ENCODE measurements around the gene DPH3. TPM values are rescaled to one million over a fixed set of nuclear protein-coding genes. Genes with fewer than 3 reads are reported as not detected.

The DPH3 gene
- total RNA-seq, 5 donors from 2014 or later (not counting 1 experiment from before 2014, with no cell fraction given): 13.1 to 19.0 (median 14.4) TPM

DNA sequence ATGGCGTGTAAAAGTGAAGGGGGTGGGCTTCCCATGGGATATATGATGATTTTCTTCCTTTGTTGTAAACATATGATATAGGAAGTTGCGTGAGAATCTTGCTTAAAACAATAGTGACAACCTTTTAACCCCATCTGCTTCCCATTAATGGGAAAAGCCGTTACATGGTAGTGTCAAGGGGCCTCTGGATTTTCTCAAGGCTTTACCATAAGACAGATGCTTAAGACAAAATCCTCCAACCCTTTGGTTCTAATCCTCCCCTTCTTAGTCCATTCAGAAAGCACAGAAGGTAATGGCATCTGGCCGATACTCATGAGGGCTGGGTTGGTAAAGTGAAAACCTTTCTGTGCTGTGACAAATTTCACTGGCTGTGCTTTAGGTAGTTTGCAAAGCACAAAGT is 25.0 kb downstream of the DPH3 start:
- ATAC-seq (replicated peaks in 1 of 4): no peak
- no peaks in the 10 kb centered on the region for H3K27me3 ChIP-seq (replicated peaks in 1 of 2; ENCODE audit: control insufficient read depth in 2 of 2, extremely low read depth in 1 of 2, insufficient read depth in 2 of 2, low read length in 1 of 2)
- H3K4me3 ChIP-seq (ENCODE audit: control insufficient read depth in 1 of 2, extremely low read depth in 1 of 2, low read length in 1 of 2): no peak overlapping the region
- H3K4me1 Mint-ChIP-seq: peaks cover 0 to 2% (median 0%) of the 10 kb centered on the region in 3 donors
- DNase-seq: no peak
- no peak overlapping the region for H3K4me3 Mint-ChIP-seq
- H3K36me3 ChIP-seq (ENCODE audit: control insufficient read depth in 2 of 2, extremely low read depth in 1 of 2, insufficient read depth in 1 of 2, low read length in 1 of 2): no peaks in the 10 kb centered on the region
- ChIA-PET POLR2A (no interaction called here), CTCF (no interaction called here)
- peaks cover 0 to 6% of the 10 kb centered on the region in 2 donors for H3K27me3 Mint-ChIP-seq
- H3K9me3 ChIP-seq: no peaks in the 10 kb centered on the region
- no peak overlapping the region for H3K27ac ChIP-seq (ENCODE audit: low read length)
- H3K27ac Mint-ChIP-seq: no peak overlapping the region
- H3K36me3 Mint-ChIP-seq: no peaks in the 10 kb centered on the region
- H3K4me1 ChIP-seq (ENCODE audit: control insufficient read depth in 1 of 2, extremely low read depth in 1 of 2, insufficient read depth in 2 of 2, low read length in 2 of 2): no peaks in the 10 kb centered on the region
- WGBS (ENCODE audit: insufficient coverage): no CpG with 5 or more reads among the region's 4 CpGs
- no peaks in the 10 kb centered on the region for H3K9me3 Mint-ChIP-seq

DNA sequence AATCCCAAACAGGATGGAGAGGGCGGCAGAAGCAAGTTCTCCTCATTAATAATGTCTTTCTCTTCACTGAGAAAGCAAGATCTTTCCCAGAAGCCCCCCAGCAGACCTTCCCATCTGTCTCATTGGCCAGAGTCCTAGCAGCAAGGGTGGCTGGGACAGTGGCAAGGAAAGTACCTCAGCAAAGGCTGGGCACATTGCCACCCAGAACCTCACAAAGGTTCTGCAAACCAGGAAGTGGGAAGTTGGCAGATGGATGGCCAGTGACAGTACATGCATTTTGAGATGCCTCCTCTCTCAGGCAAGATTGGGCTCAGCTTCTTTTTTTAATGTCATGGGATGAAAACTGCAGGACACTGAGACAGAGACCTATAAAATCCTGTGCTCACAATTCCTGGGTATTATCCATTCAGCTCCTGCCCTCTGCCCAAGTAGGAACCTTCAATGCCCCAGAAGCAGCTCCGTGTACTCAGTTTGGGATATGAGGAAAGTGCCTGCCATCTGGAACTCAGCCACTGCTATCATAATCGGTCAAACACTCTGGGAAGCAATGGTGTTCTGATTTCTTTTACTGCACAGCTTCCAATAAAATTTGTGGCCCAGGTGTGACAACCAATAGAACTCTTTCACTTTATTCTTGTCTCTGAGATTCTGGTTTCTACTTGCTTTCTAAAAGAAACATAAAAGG is 25.5 kb downstream of the DPH3 start:
- ChIA-PET CTCF (no interaction called here), POLR2A (no interaction called here)
- Mint-ChIP-seq H3K27me3 (peaks cover 0 to 10% of the 10 kb centered on the region in 2 donors), H3K4me1 (peaks cover 0 to 2% (median 0%) of the 10 kb centered on the region in 3 donors), H3K9me3 (no peaks in the 10 kb centered on the region), H3K36me3 (no peaks in the 10 kb centered on the region), H3K27ac (no peak overlapping the region), H3K4me3 (no peak overlapping the region)
- DNase-seq: no peak
- Histone ChIP-seq H3K27me3 (replicated peaks in 1 of 2; ENCODE audit: control insufficient read depth in 2 of 2, extremely low read depth in 1 of 2, insufficient read depth in 2 of 2, low read length in 1 of 2) (no peaks in the 10 kb centered on the region), H3K36me3 (ENCODE audit: control insufficient read depth in 2 of 2, extremely low read depth in 1 of 2, insufficient read depth in 1 of 2, low read length in 1 of 2) (no peaks in the 10 kb centered on the region), H3K9me3 (no peaks in the 10 kb centered on the region), H3K4me1 (ENCODE audit: control insufficient read depth in 1 of 2, extremely low read depth in 1 of 2, insufficient read depth in 2 of 2, low read length in 2 of 2) (no peaks in the 10 kb centered on the region), H3K4me3 (ENCODE audit: control insufficient read depth in 1 of 2, extremely low read depth in 1 of 2, low read length in 1 of 2) (no peak overlapping the region), H3K27ac (ENCODE audit: low read length) (no peak overlapping the region)
- ATAC-seq (replicated peaks in 1 of 4): no peak
- 86% methylated on average over 3 of the region's 3 CpGs for WGBS (ENCODE audit: insufficient coverage)

- no peaks in the 10 kb centered on the region for H3K9me3 ChIP-seq
- ChIA-PET CTCF (no interaction called here), POLR2A (no interaction called here)
- H3K27ac ChIP-seq (ENCODE audit: low read length): no peak overlapping the region
- ATAC-seq (replicated peaks in 1 of 4) (no peak), DNase-seq (no peak)
- no peaks in the 10 kb centered on the region for H3K4me1 ChIP-seq (ENCODE audit: control insufficient read depth in 1 of 2, extremely low read depth in 1 of 2, insufficient read depth in 2 of 2, low read length in 2 of 2)
- H3K4me1 Mint-ChIP-seq: peaks cover 0 to 2% (median 0%) of the 10 kb centered on the region in 3 donors
- no peaks in the 10 kb centered on the region for H3K36me3 ChIP-seq (ENCODE audit: control insufficient read depth in 2 of 2, extremely low read depth in 1 of 2, insufficient read depth in 1 of 2, low read length in 1 of 2)
- no peak overlapping the region for H3K4me3 Mint-ChIP-seq
- H3K4me3 ChIP-seq (ENCODE audit: control insufficient read depth in 1 of 2, extremely low read depth in 1 of 2, low read length in 1 of 2): no peak overlapping the region
- no peak overlapping the region for H3K27ac Mint-ChIP-seq
- no peaks in the 10 kb centered on the region for H3K36me3 Mint-ChIP-seq
- H3K27me3 Mint-ChIP-seq: peaks cover 0 to 15% of the 10 kb centered on the region in 2 donors
- no peaks in the 10 kb centered on the region for H3K9me3 Mint-ChIP-seq
- WGBS (ENCODE audit: insufficient coverage): 63% methylated on average over 1 of the region's 3 CpGs
- H3K27me3 ChIP-seq (replicated peaks in 1 of 2; ENCODE audit: control insufficient read depth in 2 of 2, extremely low read depth in 1 of 2, insufficient read depth in 2 of 2, low read length in 1 of 2): no peaks in the 10 kb centered on the region
These were observed 27.8 kb downstream of the DPH3 start for GRCh38 chr3:16236856-16237393.

- H3K9me3 ChIP-seq: no peaks in the 10 kb centered on the region
- Mint-ChIP-seq H3K27me3 (peaks cover 0 to 15% of the 10 kb centered on the region in 2 donors), H3K9me3 (no peaks in the 10 kb centered on the region), H3K36me3 (no peaks in the 10 kb centered on the region), H3K4me1 (peaks cover 0 to 2% (median 0%) of the 10 kb centered on the region in 3 donors), H3K27ac (no peak overlapping the region), H3K4me3 (no peak overlapping the region)
- 86% methylated on average over 1 of the region's 4 CpGs for WGBS (ENCODE audit: insufficient coverage)
- POLR2A ChIA-PET: no interaction called here
- no peak overlapping the region for H3K4me3 ChIP-seq (ENCODE audit: control insufficient read depth in 1 of 2, extremely low read depth in 1 of 2, low read length in 1 of 2)
- H3K27me3 ChIP-seq (replicated peaks in 1 of 2; ENCODE audit: control insufficient read depth in 2 of 2, extremely low read depth in 1 of 2, insufficient read depth in 2 of 2, low read length in 1 of 2): no peaks in the 10 kb centered on the region
- H3K36me3 ChIP-seq (ENCODE audit: control insufficient read depth in 2 of 2, extremely low read depth in 1 of 2, insufficient read depth in 1 of 2, low read length in 1 of 2): no peaks in the 10 kb centered on the region
- no peak overlapping the region for H3K27ac ChIP-seq (ENCODE audit: low read length)
- ATAC-seq (replicated peaks in 1 of 4): no peak
- CTCF ChIA-PET: no interaction called here
- H3K4me1 ChIP-seq (ENCODE audit: control insufficient read depth in 1 of 2, extremely low read depth in 1 of 2, insufficient read depth in 2 of 2, low read length in 2 of 2): no peaks in the 10 kb centered on the region
- DNase-seq: no peak
These were observed 28.6 kb downstream of the DPH3 start for GRCh38 chr3:16236030-16236639.

- WGBS (ENCODE audit: insufficient coverage): no CpG with 5 or more reads among the region's 2 CpGs
- ChIA-PET POLR2A (no interaction called here), CTCF (interaction anchor here (0.6 to 0.8 kb wide), 2 partner anchors 713 to 1014 kb away, joined by 3 read pairs; no protein-coding TSS in a partner anchor)
- H3K27me3 Mint-ChIP-seq: peaks cover 0 to 15% of the 10 kb centered on the region in 2 donors
- no peak overlapping the region for H3K27ac Mint-ChIP-seq
- no peaks in the 10 kb centered on the region for H3K4me1 Mint-ChIP-seq
- DNase-seq (no peak), ATAC-seq (replicated peaks in 1 of 4) (no peak)
- no peaks in the 10 kb centered on the region for H3K36me3 Mint-ChIP-seq
- no peak overlapping the region for H3K4me3 ChIP-seq (ENCODE audit: control insufficient read depth in 1 of 2, extremely low read depth in 1 of 2, low read length in 1 of 2)
- H3K36me3 ChIP-seq (ENCODE audit: control insufficient read depth in 2 of 2, extremely low read depth in 1 of 2, insufficient read depth in 1 of 2, low read length in 1 of 2): no peaks in the 10 kb centered on the region
- no peaks in the 10 kb centered on the region for H3K9me3 Mint-ChIP-seq
- H3K4me3 Mint-ChIP-seq: no peak overlapping the region
- no peaks in the 10 kb centered on the region for H3K27me3 ChIP-seq (replicated peaks in 1 of 2; ENCODE audit: control insufficient read depth in 2 of 2, extremely low read depth in 1 of 2, insufficient read depth in 2 of 2, low read length in 1 of 2)
- H3K9me3 ChIP-seq: no peaks in the 10 kb centered on the region
- no peaks in the 10 kb centered on the region for H3K4me1 ChIP-seq (ENCODE audit: control insufficient read depth in 1 of 2, extremely low read depth in 1 of 2, insufficient read depth in 2 of 2, low read length in 2 of 2)
- no peak overlapping the region for H3K27ac ChIP-seq (ENCODE audit: low read length)
These were observed 30.5 kb downstream of the DPH3 start for GRCh38 chr3:16234281-16234680.

- H3K4me3 ChIP-seq (ENCODE audit: control insufficient read depth in 1 of 2, extremely low read depth in 1 of 2, low read length in 1 of 2): no peak overlapping the region
- CTCF ChIA-PET: interaction anchor here (0.6 to 0.8 kb wide), 2 partner anchors 714 to 1015 kb away, joined by 3 read pairs; no protein-coding TSS in a partner anchor
- Mint-ChIP-seq H3K9me3 (no peaks in the 10 kb centered on the region), H3K4me1 (no peaks in the 10 kb centered on the region), H3K36me3 (no peaks in the 10 kb centered on the region), H3K27me3 (peaks cover 0 to 15% of the 10 kb centered on the region in 2 donors), H3K27ac (no peak overlapping the region), H3K4me3 (no peak overlapping the region)
- no peak for ATAC-seq (replicated peaks in 1 of 4)
- WGBS (ENCODE audit: insufficient coverage): 89% methylated on average over 1 of the region's 1 CpG
- POLR2A ChIA-PET: no interaction called here
- H3K27ac ChIP-seq (ENCODE audit: low read length): no peak overlapping the region
- H3K4me1 ChIP-seq (ENCODE audit: control insufficient read depth in 1 of 2, extremely low read depth in 1 of 2, insufficient read depth in 2 of 2, low read length in 2 of 2): no peaks in the 10 kb centered on the region
- no peak for DNase-seq
- no peaks in the 10 kb centered on the region for H3K27me3 ChIP-seq (replicated peaks in 1 of 2; ENCODE audit: control insufficient read depth in 2 of 2, extremely low read depth in 1 of 2, insufficient read depth in 2 of 2, low read length in 1 of 2)
- no peaks in the 10 kb centered on the region for H3K9me3 ChIP-seq
- no peaks in the 10 kb centered on the region for H3K36me3 ChIP-seq (ENCODE audit: control insufficient read depth in 2 of 2, extremely low read depth in 1 of 2, insufficient read depth in 1 of 2, low read length in 1 of 2)
These were observed 30.9 kb downstream of the DPH3 start for GRCh38 chr3:16233806-16234205.
